Hippocampal formation (tissue), 2 donors: ENCODE data around the gene MAN2B2.

Experiments
- DNase-seq, 2 donors: peaks; one replicate each; lab custom pipeline; 2025; lab: John Stamatoyannopoulos, UW

Gene MAN2B2

DNA sequence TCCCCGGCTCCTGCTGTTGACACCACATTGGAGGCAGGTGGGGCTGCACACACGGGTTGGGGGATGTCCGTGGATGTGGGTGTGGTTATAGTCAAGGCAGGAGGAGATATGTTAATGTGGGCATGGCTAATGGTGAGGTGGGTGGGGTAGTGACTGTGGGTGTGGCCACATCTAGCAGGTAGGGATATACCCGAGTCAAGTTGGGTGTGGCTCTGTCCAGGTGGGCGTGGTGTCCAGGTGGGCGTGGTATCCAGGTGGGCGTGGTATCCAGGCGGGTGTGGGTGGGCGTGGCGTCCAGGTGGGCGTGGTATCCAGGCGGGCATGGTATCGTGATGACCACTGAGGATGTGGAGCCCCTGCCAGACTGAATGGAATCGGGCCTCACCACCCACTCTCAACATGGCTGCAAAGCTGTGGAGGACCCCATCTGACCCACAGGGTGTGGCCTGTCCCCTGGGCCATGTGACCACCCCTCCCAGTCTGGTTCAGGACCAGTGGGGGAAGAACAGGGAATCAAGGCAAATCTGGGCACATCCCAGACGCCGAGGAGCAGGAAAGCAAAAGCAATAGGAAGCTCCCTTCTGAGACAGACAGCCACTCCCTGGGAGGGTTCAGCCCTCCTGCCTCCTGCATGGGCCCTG lies 21.0 kb downstream of the MAN2B2 start:
- no peak for DNase-seq

DNA sequence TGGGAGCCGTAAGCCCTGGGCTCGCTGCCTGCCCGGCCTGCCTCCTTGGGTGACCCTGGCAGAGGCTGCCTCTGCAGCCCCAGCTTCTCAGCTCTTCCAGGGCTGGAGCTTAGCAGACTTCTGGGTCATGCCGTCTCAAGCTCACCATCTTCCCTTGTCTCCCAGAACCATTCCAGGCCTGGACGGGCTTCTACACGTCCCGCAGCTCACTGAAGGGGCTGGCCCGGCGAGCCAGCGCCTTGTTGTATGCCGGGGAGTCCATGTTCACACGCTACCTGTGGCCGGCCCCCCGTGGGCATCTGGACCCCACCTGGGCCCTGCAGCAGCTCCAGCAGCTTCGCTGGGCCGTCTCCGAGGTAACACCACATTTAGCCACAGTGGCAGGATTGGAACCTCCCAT lies 22.0 kb downstream of the MAN2B2 start:
- DNase-seq: no peak

DNA sequence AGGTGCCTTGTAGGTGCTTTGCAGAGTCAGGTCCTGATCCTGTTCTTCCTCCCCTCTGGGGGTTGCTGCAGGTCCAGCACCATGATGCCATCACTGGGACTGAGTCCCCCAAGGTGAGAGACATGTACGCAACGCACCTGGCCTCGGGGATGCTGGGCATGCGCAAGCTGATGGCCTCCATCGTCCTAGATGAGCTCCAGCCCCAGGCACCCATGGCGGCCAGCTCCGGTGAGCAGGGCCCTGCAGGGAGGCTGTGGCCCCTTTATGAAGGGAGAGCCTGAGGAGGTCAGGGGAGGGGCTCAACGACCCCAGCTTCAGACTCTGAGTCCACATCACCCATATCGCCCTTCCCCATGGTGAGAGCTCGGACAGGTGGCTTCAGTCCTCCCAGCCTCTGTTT lies 23.1 kb downstream of the MAN2B2 start:
- no peak for DNase-seq

DNA sequence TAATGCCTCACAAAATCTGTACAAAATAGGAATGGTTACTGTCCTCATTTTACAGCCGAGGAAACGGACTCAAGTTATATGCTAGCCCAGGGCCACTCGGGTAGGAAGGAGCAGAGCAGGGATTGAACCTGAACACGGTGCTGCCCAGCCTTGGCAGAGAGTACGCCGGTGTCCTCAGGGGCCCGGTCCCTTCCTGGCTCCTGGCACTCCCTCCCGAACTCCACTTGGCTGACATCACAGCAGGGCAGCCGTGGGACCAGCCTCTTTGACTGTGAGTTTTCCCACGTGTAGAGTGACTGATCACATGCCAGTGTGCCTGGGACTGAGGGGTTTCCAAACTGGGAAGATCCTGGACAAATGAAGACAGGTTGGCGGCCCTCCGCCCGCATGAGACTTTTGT lies 23.7 kb downstream of the MAN2B2 start:
- DNase-seq: no peak

DNA sequence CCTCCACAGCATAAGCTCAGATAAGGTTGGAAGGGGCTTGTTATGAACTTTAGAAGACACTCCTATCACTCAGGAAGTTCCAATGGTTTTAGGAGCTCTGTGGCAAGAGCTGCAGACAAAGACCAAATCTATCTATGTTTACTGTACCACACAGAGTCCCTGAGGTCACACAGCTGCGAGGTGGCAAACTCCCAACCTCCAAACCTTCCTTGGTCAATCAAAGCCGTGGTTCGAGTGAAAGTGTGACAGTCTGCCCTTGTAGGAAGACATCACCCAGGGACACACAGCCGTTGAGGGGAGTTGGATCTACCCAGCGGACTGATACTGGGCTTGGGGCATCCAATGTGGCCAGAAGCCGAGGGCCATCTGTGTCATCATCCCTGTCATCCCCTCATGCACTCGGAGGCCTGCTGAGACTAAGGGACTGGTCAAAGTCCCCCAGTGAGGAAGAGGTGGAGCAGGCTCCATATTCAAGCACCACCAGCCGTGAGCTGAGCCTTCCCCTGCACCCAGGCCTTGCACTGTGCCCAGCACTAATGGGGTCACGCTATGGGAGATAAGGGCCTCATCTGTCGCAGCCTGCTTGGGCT lies 26.8 kb downstream of the MAN2B2 start:
- no peak for DNase-seq

DNA sequence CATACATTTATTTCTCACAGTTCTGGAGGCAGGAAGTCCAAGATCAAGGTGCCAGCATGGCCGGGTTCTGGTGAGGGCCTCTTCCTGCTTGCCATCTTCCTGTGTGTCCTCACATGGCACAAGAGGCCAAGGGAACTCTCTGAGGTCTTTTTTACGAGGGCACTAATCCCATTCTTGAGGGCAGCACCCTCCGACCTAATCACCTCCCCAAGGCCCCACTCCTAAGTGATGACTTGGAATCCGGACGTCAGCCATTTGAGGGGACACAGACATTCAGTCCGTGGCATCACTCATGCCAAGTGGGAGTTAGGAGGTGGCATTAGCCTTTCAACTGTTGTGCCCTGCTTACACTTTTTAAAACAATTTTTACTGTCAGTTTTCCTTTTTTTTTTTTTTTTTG lies 27.3 kb downstream of the MAN2B2 start:
- no peak for DNase-seq

DNA sequence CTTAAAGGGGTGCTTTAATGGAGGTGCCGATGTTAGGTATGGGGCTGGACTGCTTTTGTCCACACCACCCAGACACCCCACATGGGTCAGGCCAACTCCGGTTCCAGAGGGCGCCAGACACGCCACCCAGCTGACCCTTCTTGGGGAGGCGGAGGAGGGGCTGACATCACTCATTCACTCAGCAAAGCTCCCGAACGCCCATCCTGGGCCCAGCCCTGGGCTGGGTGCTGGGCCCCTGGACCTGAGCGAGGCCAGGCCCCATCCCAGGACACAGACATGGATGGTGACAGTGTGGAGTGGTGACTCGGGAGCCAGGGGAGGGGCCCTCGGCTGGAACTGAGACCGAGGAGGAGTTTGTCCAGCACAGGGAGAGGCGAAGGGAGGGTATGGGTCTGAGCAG lies 28.1 kb downstream of the MAN2B2 start:
- DNase-seq: no peak

DNA sequence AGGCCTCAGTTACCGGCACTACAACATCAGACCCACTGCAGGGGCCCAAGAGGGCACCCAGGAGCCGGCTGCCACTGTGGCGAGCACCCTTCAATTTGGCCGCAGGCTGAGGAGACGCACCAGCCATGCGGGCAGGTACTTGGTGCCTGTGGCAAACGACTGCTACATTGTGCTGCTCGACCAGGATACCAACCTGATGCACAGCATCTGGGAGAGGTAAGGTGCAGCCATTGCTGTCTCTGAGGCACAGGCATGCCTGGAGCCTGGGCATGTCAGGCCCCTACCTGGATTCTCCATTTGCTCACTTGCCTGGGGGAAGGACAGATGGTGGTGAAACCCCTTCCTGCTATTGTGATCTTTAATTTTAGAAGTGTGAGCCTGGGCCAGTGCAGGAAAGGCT lies 30.1 kb downstream of the MAN2B2 start:
- no peak for DNase-seq

DNA sequence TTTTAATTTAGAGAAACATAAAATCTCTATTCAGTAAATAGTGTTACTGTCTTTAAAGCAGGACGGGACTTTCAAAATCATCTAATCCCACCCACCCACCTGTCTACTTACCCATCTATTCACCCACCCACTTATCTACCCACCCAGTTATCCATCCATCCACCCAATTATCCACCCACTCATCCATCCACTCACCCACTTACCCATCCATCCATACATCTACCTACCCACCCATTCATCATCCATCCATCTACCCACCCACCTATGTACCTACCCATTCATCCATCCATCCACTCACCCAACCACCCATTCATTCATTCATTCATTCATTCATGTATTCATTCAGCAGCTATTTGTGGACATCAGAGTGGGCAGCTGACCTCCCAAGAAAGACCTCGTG lies 30.6 kb downstream of the MAN2B2 start:
- DNase-seq: no peak

DNA sequence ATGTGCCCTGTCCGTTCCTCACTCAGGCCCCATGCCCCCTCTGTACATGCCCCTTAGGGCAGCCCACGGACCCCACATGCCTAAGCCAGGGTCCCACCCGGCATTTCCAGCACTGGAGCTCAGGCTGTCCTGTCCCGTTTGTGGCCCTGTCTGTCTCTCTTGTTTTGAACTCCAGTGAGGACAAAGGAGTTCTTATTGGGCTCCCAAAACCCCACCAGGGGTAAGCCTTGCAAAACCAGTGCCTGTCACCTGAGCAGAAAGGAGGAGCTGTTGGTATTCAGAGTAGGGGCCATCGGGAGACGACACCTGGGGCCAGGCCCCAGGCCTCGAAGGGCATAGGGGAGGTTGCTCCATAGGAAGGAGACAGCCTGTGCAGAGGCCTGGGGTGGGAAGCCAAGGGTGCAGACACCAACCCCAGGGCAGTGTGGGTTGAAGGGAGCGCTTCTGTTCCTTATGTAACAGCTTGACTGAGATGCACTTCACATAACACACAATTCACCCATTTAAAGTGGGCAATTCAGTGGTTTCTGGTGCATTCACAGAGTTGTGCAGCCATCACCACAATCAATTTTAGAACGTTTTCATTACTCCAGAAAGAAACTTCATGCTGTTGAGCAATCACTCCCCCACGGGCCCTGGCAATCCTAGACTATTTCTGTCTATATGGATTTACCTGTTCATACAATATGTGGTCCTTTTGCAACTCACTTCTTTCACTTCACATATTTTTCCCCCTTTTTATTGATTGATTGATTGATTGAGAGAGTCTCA lies 31.7 kb downstream of the MAN2B2 start:
- DNase-seq: no peak

DNA sequence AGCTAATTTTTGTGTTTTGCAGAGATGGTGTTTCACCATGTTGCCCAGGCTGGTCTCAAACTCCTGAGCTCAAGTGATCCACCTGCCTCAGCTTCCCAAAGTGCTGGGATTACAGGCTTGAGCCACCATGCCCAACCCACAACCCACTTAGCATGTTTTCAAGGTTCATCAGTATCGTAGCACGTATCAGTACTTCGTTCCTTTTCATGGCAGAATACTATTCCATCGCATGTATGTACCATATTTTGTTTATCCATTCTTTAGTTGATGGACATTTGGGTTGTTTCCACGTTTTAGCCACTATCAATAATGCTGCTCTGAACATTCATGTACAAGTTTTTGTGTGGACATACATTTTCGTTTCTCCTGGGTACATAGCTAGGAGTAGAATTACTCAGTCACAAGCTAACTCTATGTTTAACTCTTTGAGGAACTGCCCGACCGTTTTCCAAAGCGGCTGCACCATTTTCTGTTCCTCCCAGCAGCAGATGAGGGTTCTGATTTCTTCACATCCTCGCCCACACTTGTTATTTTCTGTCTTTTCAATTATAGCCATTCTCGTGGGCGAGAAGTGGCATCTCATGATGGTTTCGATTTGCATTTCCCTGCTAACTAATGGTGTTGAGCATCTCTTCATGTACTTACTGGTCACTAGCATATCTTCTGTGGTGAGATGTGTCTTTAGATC lies 32.5 kb downstream of the MAN2B2 start:
- no peak for DNase-seq

DNA sequence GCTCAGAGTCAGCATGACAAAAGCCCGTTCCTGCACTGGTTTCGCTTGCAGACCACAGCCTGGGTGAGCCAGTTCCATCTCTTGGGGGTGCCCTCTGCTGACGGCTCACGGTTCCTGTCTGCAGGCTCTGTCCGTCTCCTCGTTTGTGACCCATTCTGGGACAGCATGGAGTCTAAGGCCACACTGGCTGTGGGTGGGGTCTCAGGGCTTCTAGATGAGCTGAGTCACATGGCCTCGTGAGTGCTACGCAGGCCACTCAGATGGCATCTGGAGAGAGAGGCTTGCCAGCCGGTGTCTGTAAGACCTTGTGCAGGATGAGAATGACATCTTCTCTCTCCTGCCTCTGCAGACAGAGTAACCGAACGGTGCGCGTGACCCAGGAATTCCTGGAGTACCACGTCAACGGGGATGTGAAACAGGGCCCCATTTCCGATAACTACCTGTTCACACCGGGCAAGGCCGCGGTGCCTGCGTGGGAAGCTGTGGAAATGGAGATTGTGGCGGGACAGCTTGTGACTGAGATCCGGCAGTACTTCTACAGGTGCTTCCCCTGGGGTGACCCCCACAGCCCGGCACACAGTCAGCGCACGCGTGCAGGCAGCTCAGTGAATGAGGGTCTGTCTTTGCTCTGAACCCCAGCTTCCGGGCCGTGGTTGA lies 33.9 kb downstream of the MAN2B2 start:
- no peak for DNase-seq

DNA sequence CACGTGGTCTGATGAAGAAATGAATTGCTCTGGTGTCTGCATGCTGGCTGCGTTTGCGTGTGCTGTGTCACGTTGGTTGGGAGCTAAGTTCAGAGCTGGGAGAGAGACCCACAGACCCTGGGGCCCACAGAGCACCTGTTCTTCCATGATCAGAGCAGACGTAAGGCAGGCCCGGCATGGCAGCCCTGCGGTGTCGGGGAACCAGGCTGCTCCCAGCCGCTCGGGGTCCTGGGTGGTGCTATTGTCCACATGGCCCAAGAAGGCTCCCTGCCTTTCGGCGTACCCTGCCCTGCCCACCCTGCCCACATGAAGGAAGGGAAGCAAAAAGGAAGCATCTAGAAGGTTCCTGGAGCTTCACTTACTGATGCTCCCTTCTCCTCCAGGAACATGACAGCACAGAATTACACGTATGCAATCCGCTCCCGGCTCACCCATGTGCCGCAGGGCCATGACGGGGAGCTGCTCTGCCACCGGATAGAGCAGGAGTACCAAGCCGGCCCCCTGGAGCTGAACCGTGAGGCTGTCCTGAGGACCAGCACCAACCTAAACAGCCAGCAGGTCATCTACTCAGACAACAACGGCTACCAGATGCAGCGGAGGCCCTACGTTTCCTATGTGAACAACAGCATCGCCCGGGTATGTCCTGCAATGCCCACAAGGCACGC lies 34.6 kb downstream of the MAN2B2 start:
- no peak for DNase-seq

DNA sequence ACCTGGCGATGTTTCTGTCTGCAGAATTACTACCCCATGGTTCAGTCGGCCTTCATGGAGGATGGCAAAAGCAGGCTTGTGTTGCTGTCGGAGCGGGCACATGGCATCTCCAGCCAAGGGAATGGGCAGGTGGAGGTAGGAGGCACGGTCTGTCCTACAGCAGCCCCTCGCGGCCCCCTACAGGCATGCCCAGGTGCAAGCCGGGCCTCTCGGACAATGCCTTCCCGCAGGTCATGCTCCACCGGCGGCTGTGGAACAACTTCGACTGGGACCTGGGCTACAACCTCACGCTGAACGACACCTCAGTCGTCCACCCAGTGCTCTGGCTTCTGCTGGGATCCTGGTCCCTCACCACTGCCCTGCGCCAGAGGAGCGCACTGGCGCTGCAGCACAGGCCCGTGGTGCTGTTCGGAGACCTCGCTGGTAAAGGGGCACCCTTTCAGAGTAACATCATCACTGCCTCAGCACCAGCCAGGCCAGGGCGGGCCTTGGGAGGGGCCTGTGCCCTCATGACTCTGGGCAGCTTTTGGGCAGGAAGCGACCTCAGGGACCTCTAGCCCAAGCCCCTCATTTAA lies 36.0 kb downstream of the MAN2B2 start:
- DNase-seq: no peak

DNA sequence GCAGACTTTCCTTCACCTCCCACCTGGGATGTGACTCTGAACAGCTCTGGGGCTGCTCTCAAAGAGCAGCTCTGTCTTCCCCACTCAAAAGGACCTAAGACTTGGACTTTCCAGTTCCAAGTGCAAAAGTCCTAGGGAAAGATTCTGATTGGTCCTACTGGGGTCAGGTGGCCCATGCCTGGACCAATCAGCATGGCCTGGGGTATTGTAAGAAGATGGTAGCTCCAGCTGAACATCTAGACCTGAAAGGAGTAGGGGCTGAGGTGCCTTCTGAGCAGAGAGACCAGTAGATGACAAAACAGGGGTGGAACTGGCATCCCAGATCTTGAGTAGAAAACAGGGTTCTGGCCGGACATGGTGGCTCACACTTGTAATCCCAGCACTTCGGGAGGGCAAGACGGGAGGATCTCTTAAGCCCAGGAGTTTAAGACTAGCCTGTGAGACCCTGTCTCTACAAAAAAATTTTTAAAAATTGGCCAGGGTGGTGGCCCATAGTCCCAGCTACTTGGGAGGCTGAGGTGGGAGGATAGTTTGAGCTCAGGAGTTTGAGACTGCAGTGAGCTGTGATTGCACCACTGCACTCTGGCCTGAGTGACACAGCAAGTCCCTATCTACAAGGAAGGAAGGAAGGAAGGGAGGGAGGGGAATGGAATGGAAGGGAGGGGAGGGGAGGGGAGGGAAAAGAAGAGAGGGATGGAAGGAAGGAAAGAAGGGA lies 38.1 kb downstream of the MAN2B2 start:
- DNase-seq: no peak

DNA sequence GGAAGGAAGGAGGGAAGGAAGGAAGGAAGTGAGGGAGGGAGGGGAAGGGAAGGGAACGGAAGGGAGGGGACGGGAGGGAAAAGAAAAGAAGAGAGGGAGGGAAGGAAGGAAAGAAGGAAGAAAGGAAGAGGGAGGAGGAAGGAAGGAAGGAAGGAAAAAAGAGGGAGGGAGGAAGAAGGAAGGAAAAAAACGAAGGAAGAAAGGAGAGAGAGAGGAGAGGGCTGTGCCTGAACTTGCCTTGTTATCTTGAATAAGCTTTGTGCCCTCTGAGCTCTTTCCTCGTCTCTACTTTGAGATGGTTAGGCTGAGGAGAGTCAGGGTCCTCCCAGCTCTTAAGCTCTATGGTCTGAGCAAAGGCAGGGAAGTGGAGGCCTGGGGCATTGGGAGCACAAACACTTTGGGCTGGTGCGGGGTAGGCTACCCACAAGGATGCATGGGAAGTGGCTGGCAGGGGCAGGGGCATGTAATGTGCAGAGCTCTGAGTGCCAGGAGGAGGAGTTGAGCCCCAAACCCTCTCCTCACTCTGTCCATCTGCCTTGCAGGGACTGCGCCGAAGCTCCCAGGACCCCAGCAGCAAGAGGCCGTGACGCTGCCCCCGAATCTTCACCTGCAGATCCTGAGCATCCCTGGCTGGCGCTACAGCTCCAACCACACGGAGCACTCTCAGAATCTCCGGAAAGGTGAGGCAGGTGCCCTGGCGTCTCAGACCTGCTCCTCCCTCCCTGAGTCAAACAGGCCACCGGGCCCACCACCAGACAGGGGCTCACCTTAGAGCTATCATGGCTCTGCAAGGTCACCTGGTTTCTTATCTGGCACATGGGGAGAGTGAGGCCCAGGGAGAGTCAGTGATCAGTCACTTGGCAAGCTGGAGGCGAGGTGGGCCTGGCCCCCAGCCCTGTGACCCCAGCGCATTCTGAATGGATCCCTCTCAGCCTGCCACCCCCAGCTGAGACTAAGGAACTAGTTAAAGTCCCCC lies 39.0 kb downstream of the MAN2B2 start:
- no peak for DNase-seq

DNA sequence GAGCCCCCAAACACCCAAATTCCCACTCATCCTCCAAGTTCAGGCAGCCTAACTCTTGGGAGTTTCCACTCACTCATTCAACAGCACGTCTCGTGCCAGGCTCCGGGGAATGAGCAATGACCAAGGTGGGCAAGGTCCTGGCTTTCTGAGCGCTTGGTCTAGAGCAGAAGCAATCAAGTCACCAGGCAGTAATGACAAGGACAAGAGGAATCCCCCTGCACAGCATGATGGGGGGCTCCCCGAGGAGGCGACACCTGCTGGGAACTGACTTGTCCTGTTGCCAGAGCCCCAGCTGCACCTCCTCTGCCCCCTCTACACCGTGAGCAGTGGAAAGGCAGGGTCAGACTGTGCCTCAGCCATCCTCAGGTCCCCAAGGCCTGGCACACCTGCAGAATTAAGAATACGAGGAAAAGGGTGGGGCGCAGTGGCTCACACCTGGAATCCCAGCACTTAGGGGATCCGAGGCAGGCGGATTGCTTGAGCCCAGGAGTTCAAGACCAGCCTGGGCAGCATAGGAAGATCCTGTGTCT lies 39.8 kb downstream of the MAN2B2 start:
- DNase-seq: no peak

DNA sequence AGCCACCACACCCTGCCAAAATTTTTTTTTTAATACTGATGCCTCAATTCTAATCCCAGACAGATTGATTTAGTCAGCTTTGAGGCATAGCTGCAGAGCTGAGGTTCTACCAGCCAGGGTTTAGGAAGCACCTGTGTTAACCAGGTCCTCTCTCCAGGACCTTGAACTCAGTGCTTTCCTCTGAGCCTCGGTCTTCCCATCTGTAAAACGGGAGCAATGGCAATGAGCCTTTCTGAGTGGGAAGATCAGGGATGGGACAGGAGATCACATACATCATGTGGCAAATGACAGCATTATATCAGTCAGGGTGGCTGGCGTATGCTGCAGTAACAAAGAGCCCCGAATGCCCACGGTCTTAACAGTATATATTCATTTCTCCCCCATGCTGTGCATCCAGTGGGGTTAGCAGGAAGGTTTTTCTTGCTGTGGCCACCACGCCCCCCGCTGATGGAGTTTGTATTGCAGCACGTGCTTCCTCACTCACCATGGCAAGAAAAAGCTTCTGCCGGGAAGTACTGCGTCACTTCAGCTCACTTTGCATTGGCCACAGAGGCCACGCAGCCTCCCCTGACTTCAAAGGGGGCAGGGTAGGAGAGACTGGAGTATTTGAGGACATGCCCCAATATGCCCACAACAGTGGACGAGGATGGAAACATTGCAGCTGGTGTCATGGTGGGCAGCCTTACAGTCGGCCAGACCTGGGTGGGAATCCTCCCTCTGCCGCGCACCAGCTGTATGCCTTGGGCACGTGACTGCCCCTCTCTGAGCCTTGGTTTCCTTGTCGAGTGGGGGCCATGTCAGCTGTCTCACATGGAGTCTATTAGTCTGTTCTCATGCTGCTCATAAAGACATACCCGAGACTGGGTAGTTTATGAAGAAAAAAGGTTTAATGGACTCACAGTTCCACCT lies 41.4 kb downstream of the MAN2B2 start:
- no peak for DNase-seq
